Nephron (organoid): Measurements from ENCODE around the gene TAS2R16.

Source experiments
- H3K27ac Mint-ChIP-seq, 3 experiments: 2 replicates each; pipeline ENCODE4 v1.8.0; 2020; ENCODE audit warnings: mixed read lengths in 3 of 3, mild to moderate bottlenecking in 2 of 3, moderate library complexity in 1 of 3
- H3K27me3 Mint-ChIP-seq: 2 replicates; pipeline ENCODE4 v1.8.0; 2021; ENCODE audit warnings: low read depth, mild to moderate bottlenecking, moderate library complexity, mixed read lengths
- H3K36me3 Mint-ChIP-seq: 2 replicates; pipeline ENCODE4 v1.8.0; 2020; ENCODE audit warnings: low read depth, mixed read lengths
- H3K4me1 Mint-ChIP-seq: 2 replicates; pipeline ENCODE4 v1.8.0; 2020; ENCODE audit warnings: mixed read lengths
- H3K4me3 Mint-ChIP-seq, 3 experiments: 2 replicates each; pipeline ENCODE4 v1.8.0; 2020; ENCODE audit warnings: mild to moderate bottlenecking in 3 of 3, mixed read lengths in 3 of 3, moderate library complexity in 2 of 3
- H3K9me3 Mint-ChIP-seq: 2 replicates; pipeline ENCODE4 v1.8.0; 2020; ENCODE audit warnings: mixed read lengths
- TF ChIP-seq, protein P1 (sequence below), 3 experiments: fragments of 200-600 bp; sonication (generic); IDR thresholded peaks; one replicate each; pipeline ENCODE4 v1.5.0; 2021; ENCODE audit warnings: antibody characterized with exemption in 3 of 3; ENCODE audit not compliant: unreplicated experiment in 3 of 3

TAS2R16 gene

DNA sequence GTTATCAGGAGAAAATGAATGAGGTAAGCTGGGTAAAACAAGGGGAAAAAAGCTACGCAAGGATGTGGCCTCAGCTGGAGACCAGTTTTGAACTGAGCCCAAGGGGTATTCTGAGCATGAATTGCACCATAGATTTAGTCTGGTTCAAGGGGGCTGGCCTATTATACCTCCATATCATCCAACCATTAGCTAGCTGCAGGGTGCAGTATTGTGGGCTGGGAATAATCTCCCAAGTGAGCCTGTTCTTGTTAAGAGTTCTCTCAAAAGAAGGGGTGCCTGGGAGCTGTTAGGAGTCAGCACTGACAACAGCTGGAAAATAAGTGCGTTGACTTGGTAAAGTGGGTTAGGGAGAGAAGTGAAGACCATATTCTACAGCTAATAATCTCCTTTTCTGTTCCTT is 8.0 kb downstream of the TAS2R16 start:
- no peak overlapping the region for H3K27ac Mint-ChIP-seq
- no peak overlapping the region for H3K4me3 Mint-ChIP-seq
- TF ChIP-seq, protein P1, sequence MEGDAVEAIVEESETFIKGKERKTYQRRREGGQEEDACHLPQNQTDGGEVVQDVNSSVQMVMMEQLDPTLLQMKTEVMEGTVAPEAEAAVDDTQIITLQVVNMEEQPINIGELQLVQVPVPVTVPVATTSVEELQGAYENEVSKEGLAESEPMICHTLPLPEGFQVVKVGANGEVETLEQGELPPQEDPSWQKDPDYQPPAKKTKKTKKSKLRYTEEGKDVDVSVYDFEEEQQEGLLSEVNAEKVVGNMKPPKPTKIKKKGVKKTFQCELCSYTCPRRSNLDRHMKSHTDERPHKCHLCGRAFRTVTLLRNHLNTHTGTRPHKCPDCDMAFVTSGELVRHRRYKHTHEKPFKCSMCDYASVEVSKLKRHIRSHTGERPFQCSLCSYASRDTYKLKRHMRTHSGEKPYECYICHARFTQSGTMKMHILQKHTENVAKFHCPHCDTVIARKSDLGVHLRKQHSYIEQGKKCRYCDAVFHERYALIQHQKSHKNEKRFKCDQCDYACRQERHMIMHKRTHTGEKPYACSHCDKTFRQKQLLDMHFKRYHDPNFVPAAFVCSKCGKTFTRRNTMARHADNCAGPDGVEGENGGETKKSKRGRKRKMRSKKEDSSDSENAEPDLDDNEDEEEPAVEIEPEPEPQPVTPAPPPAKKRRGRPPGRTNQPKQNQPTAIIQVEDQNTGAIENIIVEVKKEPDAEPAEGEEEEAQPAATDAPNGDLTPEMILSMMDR (IDR thresholded peaks at IDR 0.05; ENCODE audit: unreplicated experiment in 3 of 3): no peak
- no peaks in the 10 kb centered on the region for H3K4me1 Mint-ChIP-seq
- H3K27me3 Mint-ChIP-seq: no peaks in the 10 kb centered on the region
- no peaks in the 10 kb centered on the region for H3K36me3 Mint-ChIP-seq
- H3K9me3 Mint-ChIP-seq: no peaks in the 10 kb centered on the region

DNA sequence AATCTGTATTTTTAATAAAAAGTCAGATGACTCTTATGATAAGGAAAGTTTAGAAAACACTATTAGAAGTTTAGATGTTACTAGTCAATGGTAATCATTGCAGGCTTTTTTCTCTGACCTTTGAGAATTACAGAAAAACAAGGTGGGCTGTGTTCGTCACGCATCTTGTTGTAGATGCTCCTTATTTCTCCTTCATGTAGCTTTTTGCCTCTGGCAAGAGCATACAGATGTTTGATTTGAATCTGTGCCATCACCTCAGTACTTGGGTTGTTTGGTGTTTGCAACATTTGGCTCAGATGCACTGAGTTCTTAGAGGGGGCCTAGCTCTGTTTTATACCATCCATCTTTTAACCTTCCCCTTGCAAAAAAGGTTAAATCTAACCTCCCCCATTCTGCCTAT is 11.5 kb downstream of the TAS2R16 start:
- no peaks in the 10 kb centered on the region for H3K36me3 Mint-ChIP-seq
- H3K4me1 Mint-ChIP-seq: no peaks in the 10 kb centered on the region
- TF ChIP-seq, protein P1 (IDR thresholded peaks at IDR 0.05; ENCODE audit: unreplicated experiment in 3 of 3): no peak
- no peak overlapping the region for H3K4me3 Mint-ChIP-seq
- H3K27me3 Mint-ChIP-seq: no peaks in the 10 kb centered on the region
- no peaks in the 10 kb centered on the region for H3K9me3 Mint-ChIP-seq
- no peak overlapping the region for H3K27ac Mint-ChIP-seq

DNA sequence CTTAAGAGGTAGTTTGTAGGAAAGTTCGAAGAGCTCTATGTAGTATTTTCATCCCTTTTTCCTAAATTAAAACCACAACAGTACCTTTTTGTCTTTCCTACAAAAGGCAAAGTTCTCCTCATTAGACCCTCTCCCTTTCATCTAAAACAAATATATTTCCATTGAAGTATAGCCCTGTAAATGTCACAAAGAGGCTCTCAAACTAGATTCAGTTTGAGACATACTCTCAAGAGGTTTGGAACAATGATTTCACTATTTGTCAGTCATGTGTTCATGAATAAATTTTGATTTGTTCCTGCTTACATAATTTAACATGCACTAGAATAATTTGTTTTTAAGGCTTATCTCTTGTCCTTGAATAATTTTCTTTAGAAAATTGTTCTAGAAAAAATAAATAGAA is 12.2 kb downstream of the TAS2R16 start:
- TF ChIP-seq, protein P1 (IDR thresholded peaks at IDR 0.05; ENCODE audit: unreplicated experiment in 3 of 3): no peak
- Mint-ChIP-seq H3K4me3 (no peak overlapping the region), H3K9me3 (no peaks in the 10 kb centered on the region), H3K4me1 (no peaks in the 10 kb centered on the region), H3K27ac (no peak overlapping the region), H3K36me3 (no peaks in the 10 kb centered on the region), H3K27me3 (no peaks in the 10 kb centered on the region)

DNA sequence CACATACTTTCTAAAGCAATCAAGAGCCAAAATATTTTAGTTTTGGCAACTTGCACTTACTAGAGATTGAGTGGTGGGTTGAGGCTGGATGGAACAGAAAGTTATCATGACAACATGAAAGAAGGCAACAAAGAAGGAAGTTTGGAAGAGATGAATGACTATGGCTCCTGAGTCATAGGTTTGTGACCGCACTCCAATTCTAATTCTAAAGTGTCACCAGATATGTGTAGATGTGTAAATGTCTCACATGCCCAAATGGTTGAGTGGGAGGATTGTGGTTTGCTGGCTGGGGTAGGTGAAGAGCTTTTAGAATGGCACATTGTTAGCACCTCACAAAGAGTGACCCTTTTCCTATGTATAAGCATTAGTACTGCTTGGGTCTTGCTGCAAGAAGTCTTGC is 20.2 kb downstream of the TAS2R16 start:
- no peak overlapping the region for H3K27ac Mint-ChIP-seq
- TF ChIP-seq, protein P1 (IDR thresholded peaks at IDR 0.05; ENCODE audit: unreplicated experiment in 3 of 3): no peak
- H3K4me3 Mint-ChIP-seq: no peak overlapping the region
- no peaks in the 10 kb centered on the region for H3K4me1 Mint-ChIP-seq
- H3K36me3 Mint-ChIP-seq: no peaks in the 10 kb centered on the region
- no peaks in the 10 kb centered on the region for H3K9me3 Mint-ChIP-seq
- no peaks in the 10 kb centered on the region for H3K27me3 Mint-ChIP-seq

DNA sequence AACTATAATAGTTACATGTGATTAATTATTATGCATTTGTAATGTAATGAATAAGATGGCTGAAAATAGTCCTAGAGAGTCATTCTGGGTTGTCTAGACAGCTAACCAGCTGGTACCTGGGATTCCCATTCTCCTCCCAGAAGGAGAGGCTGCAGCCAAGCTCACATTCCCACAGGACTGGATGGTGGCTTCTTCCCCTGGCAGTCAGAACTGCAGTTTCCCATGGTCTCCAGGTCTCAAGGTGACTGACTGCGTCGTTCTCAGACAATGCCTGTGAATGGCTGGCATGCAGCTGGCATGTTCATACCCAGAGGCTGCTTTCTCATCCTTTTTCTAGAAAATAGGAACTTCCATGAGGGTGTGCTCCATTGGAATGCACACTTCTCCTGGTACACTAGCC is 21.3 kb downstream of the TAS2R16 start:
- Mint-ChIP-seq H3K36me3 (no peaks in the 10 kb centered on the region), H3K4me1 (no peaks in the 10 kb centered on the region), H3K9me3 (no peaks in the 10 kb centered on the region), H3K27me3 (no peaks in the 10 kb centered on the region), H3K27ac (no peak overlapping the region), H3K4me3 (no peak overlapping the region)
- TF ChIP-seq, protein P1 (IDR thresholded peaks at IDR 0.05; ENCODE audit: unreplicated experiment in 3 of 3): no peak

DNA sequence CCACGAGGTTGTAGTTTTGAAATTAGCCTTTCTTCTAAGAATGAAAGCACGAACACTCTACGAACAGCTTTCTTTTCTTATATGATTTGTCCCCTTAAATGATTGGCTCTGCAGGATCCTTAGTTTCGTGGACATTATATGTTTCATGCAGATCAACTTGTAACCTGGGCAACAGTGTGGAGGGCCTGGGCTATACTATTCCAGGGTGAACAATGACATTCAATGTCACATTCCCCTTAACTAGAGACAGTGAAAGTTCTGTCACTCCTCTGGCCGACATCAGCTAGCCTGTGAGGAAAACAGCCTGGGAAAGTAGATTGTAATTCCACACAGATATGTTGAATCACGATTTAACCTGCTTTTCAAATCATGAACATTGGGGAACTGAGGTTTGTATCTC is 23.4 kb downstream of the TAS2R16 start:
- H3K27ac Mint-ChIP-seq: no peak overlapping the region
- no peaks in the 10 kb centered on the region for H3K27me3 Mint-ChIP-seq
- H3K36me3 Mint-ChIP-seq: no peaks in the 10 kb centered on the region
- no peak overlapping the region for H3K4me3 Mint-ChIP-seq
- H3K4me1 Mint-ChIP-seq: no peaks in the 10 kb centered on the region
- no peaks in the 10 kb centered on the region for H3K9me3 Mint-ChIP-seq
- TF ChIP-seq, protein P1 (IDR thresholded peaks at IDR 0.05; ENCODE audit: unreplicated experiment in 3 of 3): no peak
